Measurements from ENCODE around the gene TSPAN16.

TSPAN16 gene

GRCh38 chr19:11361771-11362731, 66.1 kb downstream of the TSPAN16 start:
- no peak for DNase-seq (ENCODE audit: extremely low read depth, low read depth)
- TF ChIP-seq, protein P1, sequence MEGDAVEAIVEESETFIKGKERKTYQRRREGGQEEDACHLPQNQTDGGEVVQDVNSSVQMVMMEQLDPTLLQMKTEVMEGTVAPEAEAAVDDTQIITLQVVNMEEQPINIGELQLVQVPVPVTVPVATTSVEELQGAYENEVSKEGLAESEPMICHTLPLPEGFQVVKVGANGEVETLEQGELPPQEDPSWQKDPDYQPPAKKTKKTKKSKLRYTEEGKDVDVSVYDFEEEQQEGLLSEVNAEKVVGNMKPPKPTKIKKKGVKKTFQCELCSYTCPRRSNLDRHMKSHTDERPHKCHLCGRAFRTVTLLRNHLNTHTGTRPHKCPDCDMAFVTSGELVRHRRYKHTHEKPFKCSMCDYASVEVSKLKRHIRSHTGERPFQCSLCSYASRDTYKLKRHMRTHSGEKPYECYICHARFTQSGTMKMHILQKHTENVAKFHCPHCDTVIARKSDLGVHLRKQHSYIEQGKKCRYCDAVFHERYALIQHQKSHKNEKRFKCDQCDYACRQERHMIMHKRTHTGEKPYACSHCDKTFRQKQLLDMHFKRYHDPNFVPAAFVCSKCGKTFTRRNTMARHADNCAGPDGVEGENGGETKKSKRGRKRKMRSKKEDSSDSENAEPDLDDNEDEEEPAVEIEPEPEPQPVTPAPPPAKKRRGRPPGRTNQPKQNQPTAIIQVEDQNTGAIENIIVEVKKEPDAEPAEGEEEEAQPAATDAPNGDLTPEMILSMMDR (IDR thresholded peaks at IDR 0.05; ENCODE audit: low read depth, low read length), result no peak

GRCh38 chr19:11363881-11364280, 67.9 kb downstream of the TSPAN16 start:
- no peak for DNase-seq (ENCODE audit: extremely low read depth, low read depth)
- TF ChIP-seq, protein P1 (IDR thresholded peaks at IDR 0.05; ENCODE audit: low read depth, low read length), result no peak

DNA sequence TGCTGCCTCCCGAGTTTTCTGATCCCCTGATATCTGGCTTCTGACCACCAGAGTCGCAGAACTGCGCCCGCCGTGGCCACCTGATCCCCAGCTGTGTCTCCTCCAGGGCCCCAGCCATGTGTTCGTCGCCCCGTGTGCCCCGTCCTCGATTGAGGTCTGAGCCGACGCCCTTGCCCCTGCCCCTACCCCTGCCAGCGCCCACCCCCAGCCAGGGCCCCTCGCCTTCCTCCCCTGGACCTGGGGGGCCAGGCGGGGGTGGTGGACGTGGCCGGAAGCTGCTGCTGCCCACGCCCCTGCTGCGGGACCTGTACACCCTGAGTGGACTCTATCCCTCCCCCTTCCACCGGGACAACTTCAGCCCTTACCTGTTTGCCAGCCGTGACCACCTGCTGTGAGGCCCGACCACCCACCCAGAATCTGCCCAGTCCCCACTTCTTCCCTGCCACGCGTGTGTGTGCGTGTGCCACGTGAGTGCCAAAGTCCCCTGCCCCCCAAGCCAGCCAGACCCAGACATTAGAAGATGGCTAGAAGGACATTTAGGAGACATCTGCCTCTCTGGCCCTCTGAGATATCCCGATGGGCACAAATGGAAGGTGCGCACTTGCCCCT, 68.4 kb downstream of the TSPAN16 start:
- DNase-seq (ENCODE audit: extremely low read depth, low read depth), result no peak
- TF ChIP-seq, protein P1 (IDR thresholded peaks at IDR 0.05; ENCODE audit: low read depth, low read length), result no peak

DNA sequence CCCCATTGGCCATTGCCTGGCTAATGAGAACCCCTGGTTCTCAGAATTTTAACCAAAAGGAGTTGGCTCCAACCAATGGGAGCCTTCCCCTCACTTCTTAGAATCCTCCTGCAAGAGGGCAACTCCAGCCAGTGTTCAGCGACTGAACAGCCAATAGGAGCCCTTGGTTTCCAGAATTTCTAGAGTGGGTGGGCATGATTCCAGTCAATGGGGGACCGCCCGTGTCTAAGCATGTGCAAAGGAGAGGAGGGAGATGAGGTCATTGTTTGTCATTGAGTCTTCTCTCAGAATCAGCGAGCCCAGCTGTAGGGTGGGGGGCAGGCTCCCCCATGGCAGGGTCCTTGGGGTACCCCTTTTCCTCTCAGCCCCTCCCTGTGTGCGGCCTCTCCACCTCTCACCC, 69.0 kb downstream of the TSPAN16 start:
- TF ChIP-seq, protein P1 (IDR thresholded peaks at IDR 0.05; ENCODE audit: low read depth, low read length), result no peak

More for the DNA sequence above, 69.0 kb downstream of the TSPAN16 start:
- DNase-seq (ENCODE audit: extremely low read depth, low read depth), result no peak

All from AG09319 (cell line).